GM12892 (cell line): Measurements from ENCODE around the gene RPIA.
"Not testable (repeated sequence)": the region's sequence is repeated elsewhere in the genome, so short reads cannot be mapped to it uniquely, and the experiment has no call there.

Experiments
- POLR2A ChIP-seq: IDR thresholded peaks from 2 replicates; pipeline ENCODE4 v1.6.1; 2011; ENCODE audit warnings: low read depth, low read length, control low read depth
- POLR2AphosphoS5 ChIP-seq: IDR thresholded peaks from 2 replicates; pipeline ENCODE4 v1.6.1; 2011; ENCODE audit warnings: low read depth, low read length, control low read depth
- TAF1 ChIP-seq: IDR thresholded peaks from 2 replicates; pipeline ENCODE4 v1.6.1; 2011; ENCODE audit warnings: low read depth, mild to moderate bottlenecking, control low read depth, low read length, borderline replicate concordance

DNA sequence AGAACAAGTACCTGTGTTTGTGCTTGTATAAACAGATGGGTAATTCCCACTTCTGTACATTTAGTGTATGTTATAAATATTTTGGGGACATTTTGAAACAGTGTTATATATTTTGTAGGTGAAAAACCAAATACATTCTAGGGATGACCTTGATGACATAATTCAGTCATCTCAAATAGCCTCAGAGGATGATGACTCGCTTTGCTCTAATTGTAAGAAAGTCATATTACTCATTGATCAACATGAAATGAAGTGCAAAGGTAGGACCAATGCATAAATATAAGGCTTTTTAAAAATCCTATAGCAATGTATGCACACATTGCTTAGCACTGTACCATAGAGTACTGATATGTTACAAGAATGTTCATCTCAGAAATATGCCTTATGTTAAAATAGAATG, 105.7 kb downstream of the RPIA start:
- not testable (repeated sequence) for TF ChIP-seq POLR2A, POLR2AphosphoS5, TAF1
